ENCODE results near the gene PRPF6.
"Not testable (repeated sequence)": the region's sequence is repeated elsewhere in the genome, so short reads cannot be mapped to it uniquely, and the experiment has no call there.

The PRPF6 gene

GRCh38 chr20:63958964-63959698 is 21.8 kb upstream of the PRPF6 start:
- TF ChIP-seq CTCF (IDR thresholded peaks at IDR 0.05; ENCODE audit: insufficient read depth, low read length, missing control alignments), result no peak
- ChIA-PET CTCF (interaction anchor here (0.8 kb wide), 1 partner anchor 15 kb away, joined by 3 read pairs; no protein-coding TSS in a partner anchor), POLR2A (no interaction called here)
- no peak overlapping the region for H3K4me3 ChIP-seq (ENCODE audit: low read depth, low read length)
- DNase-seq (ENCODE audit: low read depth, low spot score), result no peak

- no peak overlapping the region for H3K4me3 ChIP-seq (ENCODE audit: low read depth, low read length)
- ChIA-PET POLR2A (no interaction called here), CTCF (no interaction called here)
- no peak for TF ChIP-seq CTCF (IDR thresholded peaks at IDR 0.05; ENCODE audit: insufficient read depth, low read length, missing control alignments)
- no peak for DNase-seq (ENCODE audit: low read depth, low spot score)
These were observed 21.2 kb upstream of the PRPF6 start for GRCh38 chr20:63959699-63960075.

- DNase-seq (ENCODE audit: low read depth, low spot score); POLR2A ChIA-PET; H3K4me3 ChIP-seq (ENCODE audit: low read depth, low read length): not testable (repeated sequence)
- CTCF ChIA-PET, result interaction anchor here (1.4 kb wide), 1 partner anchor 19 kb away, joined by 6 read pairs; the partner anchor contains the start of genes PRPF6 and SAMD10
These were observed 20.0 kb upstream of the PRPF6 start for GRCh38 chr20:63960654-63961621.

- no peak for DNase-seq (ENCODE audit: low read depth, low spot score)
- H3K4me3 ChIP-seq (ENCODE audit: low read depth, low read length), result no peak overlapping the region
- ChIA-PET CTCF (interaction anchor here (0.5 to 1.4 kb wide), 2 partner anchors 18 to 173 kb away, joined by 3 to 6 read pairs; partner anchors contain the start of genes PRPF6 and SAMD10), POLR2A (no interaction called here)
- TF ChIP-seq CTCF (IDR thresholded peaks at IDR 0.05; ENCODE audit: insufficient read depth, low read length, missing control alignments), result no peak
These were observed 19.1 kb upstream of the PRPF6 start for GRCh38 chr20:63961664-63962425.

- ChIA-PET CTCF (interaction anchor here (0.5 to 1.4 kb wide), 2 partner anchors 18 to 174 kb away, joined by 3 to 6 read pairs; partner anchors contain the start of genes PRPF6 and SAMD10), POLR2A (no interaction called here)
- no peak for TF ChIP-seq CTCF (IDR thresholded peaks at IDR 0.05; ENCODE audit: insufficient read depth, low read length, missing control alignments)
- no peak for DNase-seq (ENCODE audit: low read depth, low spot score)
- H3K4me3 ChIP-seq (ENCODE audit: low read depth, low read length), result no peak overlapping the region
These were observed 18.2 kb upstream of the PRPF6 start for GRCh38 chr20:63962426-63963347.
